ENCODE measurements around the gene HOXD13.

HOXD13 gene

GRCh38 chr2:176128172-176128981 is 35.9 kb downstream of the HOXD13 start:
- Histone ChIP-seq H4K20me1 (ENCODE audit: insufficient read depth, low read length) (no peaks in the 10 kb centered on the region), H3K9me3 (replicated peaks; ENCODE audit: insufficient read depth, low read length) (no peaks in the 10 kb centered on the region), H3K4me1 (ENCODE audit: low read length) (no peaks in the 10 kb centered on the region), H3K9ac (ENCODE audit: low read length) (no peak overlapping the region), H3K27me3 (replicated peaks; ENCODE audit: insufficient read depth, low read length) (peaks cover 34% of the 10 kb centered on the region), H3K36me3 (replicated peaks; ENCODE audit: insufficient read depth, low read length) (no peaks in the 10 kb centered on the region), H3K79me2 (ENCODE audit: low read length) (no peaks in the 10 kb centered on the region), H2AFZ (ENCODE audit: low read length) (no peak overlapping the region), H3K9me2 (replicated peaks; ENCODE audit: insufficient read depth, low read length) (no peaks in the 10 kb centered on the region), H3K27ac (ENCODE audit: low read length) (no peak overlapping the region), H3F3A (ENCODE audit: insufficient read depth, low read length) (no peaks in the 10 kb centered on the region), H3K4me3 (ENCODE audit: low read length) (no peak overlapping the region), H3K4me2 (ENCODE audit: low read depth, low read length) (no peak overlapping the region)
- no peak for DNase-seq
- TF ChIP-seq EZH2phosphoT487 (IDR thresholded peaks at IDR 0.05; ENCODE audit: low read length) (no peak), CTCF (IDR thresholded peaks at IDR 0.05; ENCODE audit: low read length) (no peak), EZH2 (optimal IDR thresholded peaks at IDR 0.05; ENCODE audit: low read depth, low read length) (no peak)

- H3K4me1 ChIP-seq (ENCODE audit: low read length), result no peaks in the 10 kb centered on the region
- DNase-seq, result no peak
- H4K20me1 ChIP-seq (ENCODE audit: insufficient read depth, low read length), result no peaks in the 10 kb centered on the region
- H2AFZ ChIP-seq (ENCODE audit: low read length), result no peak within 1 kb of the TSS
- H3K4me2 ChIP-seq (ENCODE audit: low read depth, low read length), result no peak within 1 kb of the TSS
- no peak within 1 kb of the TSS for H3K4me3 ChIP-seq (ENCODE audit: low read length)
- H3K27me3 ChIP-seq (replicated peaks; ENCODE audit: insufficient read depth, low read length), result peaks cover 26% of the 10 kb centered on the region
- H3K36me3 ChIP-seq (replicated peaks; ENCODE audit: insufficient read depth, low read length), result no peaks in the 10 kb centered on the region
- TF ChIP-seq CTCF (IDR thresholded peaks at IDR 0.05; ENCODE audit: low read length) (no peak), EZH2 (optimal IDR thresholded peaks at IDR 0.05; ENCODE audit: low read depth, low read length) (no peak), EZH2phosphoT487 (IDR thresholded peaks at IDR 0.05; ENCODE audit: low read length) (no peak)
- no peak within 1 kb of the TSS for H3K9ac ChIP-seq (ENCODE audit: low read length)
- H3F3A ChIP-seq (ENCODE audit: insufficient read depth, low read length), result no peaks in the 10 kb centered on the region
- no peak within 1 kb of the TSS for H3K27ac ChIP-seq (ENCODE audit: low read length)
- H3K9me2 ChIP-seq (replicated peaks; ENCODE audit: insufficient read depth, low read length), result no peaks in the 10 kb centered on the region
- no peaks in the 10 kb centered on the region for H3K79me2 ChIP-seq (ENCODE audit: low read length)
- H3K9me3 ChIP-seq (replicated peaks; ENCODE audit: insufficient read depth, low read length), result no peaks in the 10 kb centered on the region
Measured at GRCh38 chr2:176128982-176129796, 36.7 kb downstream of the HOXD13 start, which contains the start of gene HOXD8. TSS of gene HOXD8 (plus strand) at chr2:176129705. CDS start at chr2:176130367, 662 bp downstream.

GRCh38 chr2:176129813-176130146 is 37.3 kb downstream of the HOXD13 start:
- Histone ChIP-seq H3K4me1 (ENCODE audit: low read length) (no peaks in the 10 kb centered on the region), H3K4me3 (ENCODE audit: low read length) (no peak overlapping the region), H3K27ac (ENCODE audit: low read length) (no peak overlapping the region), H3K27me3 (replicated peaks; ENCODE audit: insufficient read depth, low read length) (peaks cover 23% of the 10 kb centered on the region), H3K79me2 (ENCODE audit: low read length) (no peaks in the 10 kb centered on the region), H2AFZ (ENCODE audit: low read length) (no peak overlapping the region), H3F3A (ENCODE audit: insufficient read depth, low read length) (no peaks in the 10 kb centered on the region), H3K9me3 (replicated peaks; ENCODE audit: insufficient read depth, low read length) (no peaks in the 10 kb centered on the region), H3K4me2 (ENCODE audit: low read depth, low read length) (no peak overlapping the region), H3K9ac (ENCODE audit: low read length) (no peak overlapping the region), H3K36me3 (replicated peaks; ENCODE audit: insufficient read depth, low read length) (no peaks in the 10 kb centered on the region), H3K9me2 (replicated peaks; ENCODE audit: insufficient read depth, low read length) (no peaks in the 10 kb centered on the region), H4K20me1 (ENCODE audit: insufficient read depth, low read length) (no peaks in the 10 kb centered on the region)
- no peak for DNase-seq
- TF ChIP-seq EZH2phosphoT487 (IDR thresholded peaks at IDR 0.05; ENCODE audit: low read length) (no peak), CTCF (IDR thresholded peaks at IDR 0.05; ENCODE audit: low read length) (no peak), EZH2 (optimal IDR thresholded peaks at IDR 0.05; ENCODE audit: low read depth, low read length) (no peak)

Data from MM.1S (cell line).